IPS DF 4.7 (cell line): ENCODE measurements around the gene CDKN2B-AS1.

ENCODE experiments used
- DNase-seq: peaks from one replicate; pipeline ENCODE4 v3.0.0-alpha.2; 2013; ENCODE audit warnings: low spot score; ENCODE audit errors: extremely low read depth

The CDKN2B-AS1 gene

GRCh38 chr9:22005702-22006606, 11.4 kb downstream of the CDKN2B-AS1 start:
- no peak for DNase-seq

- DNase-seq: no peak
Measured at GRCh38 chr9:22008384-22008716, 13.8 kb downstream of the CDKN2B-AS1 start.

- no peak for DNase-seq
Measured at GRCh38 chr9:22008717-22009505, 14.3 kb downstream of the CDKN2B-AS1 start, which contains the start of gene CDKN2B. CDKN2B (minus strand) TSS chr9:22009305; CDS start chr9:22008953, 352 bp downstream.

GRCh38 chr9:22009506-22009867, 14.9 kb downstream of the CDKN2B-AS1 start:
- DNase-seq: no peak

- DNase-seq: no peak
Measured at GRCh38 chr9:22010866-22011625, 16.5 kb downstream of the CDKN2B-AS1 start.

- no peak for DNase-seq
Measured at GRCh38 chr9:22022396-22022795, 27.8 kb downstream of the CDKN2B-AS1 start.

- DNase-seq: no peak
Measured at GRCh38 chr9:22026696-22027095, 32.1 kb downstream of the CDKN2B-AS1 start.

- DNase-seq: no peak
Measured at GRCh38 chr9:22028394-22028793, 33.8 kb downstream of the CDKN2B-AS1 start.

- DNase-seq: no peak
Measured at GRCh38 chr9:22029231-22029630, 34.6 kb downstream of the CDKN2B-AS1 start.

GRCh38 chr9:22030101-22030598, 35.6 kb downstream of the CDKN2B-AS1 start:
- DNase-seq: no peak

- no peak for DNase-seq
Measured at GRCh38 chr9:22031655-22032411, 37.2 kb downstream of the CDKN2B-AS1 start.

GRCh38 chr9:22033012-22033630, 38.5 kb downstream of the CDKN2B-AS1 start:
- no peak for DNase-seq

GRCh38 chr9:22035591-22036011, 41.0 kb downstream of the CDKN2B-AS1 start:
- DNase-seq: no peak

- DNase-seq: no peak
Measured at GRCh38 chr9:22036866-22037626, 42.5 kb downstream of the CDKN2B-AS1 start.

GRCh38 chr9:22037954-22038690, 43.5 kb downstream of the CDKN2B-AS1 start:
- DNase-seq: no peak

- no peak for DNase-seq
Measured at GRCh38 chr9:22039258-22039657, 44.7 kb downstream of the CDKN2B-AS1 start.

GRCh38 chr9:22040760-22041159, 46.2 kb downstream of the CDKN2B-AS1 start:
- DNase-seq: no peak

GRCh38 chr9:22041344-22041743, 46.8 kb downstream of the CDKN2B-AS1 start:
- no peak for DNase-seq

GRCh38 chr9:22041775-22042174, 47.2 kb downstream of the CDKN2B-AS1 start:
- no peak for DNase-seq
